Stimulated activated naive CD8-positive, alpha-beta T cell treated with anti-CD3 and anti-CD28 coated beads, Interleukin-15, Interleukin-2, amounts not matched to agents 100 ng/mL and 50 ng/mL, for 24 hours (primary cell): ENCODE data around the gene CHCHD6.

Source experiments
- H3K27ac Mint-ChIP-seq: one replicate; pipeline ENCODE4 v1.8.0; 2021; ENCODE audit warnings: mild to moderate bottlenecking, mixed read lengths
- H3K27me3 Mint-ChIP-seq: one replicate; pipeline ENCODE4 v1.8.0; 2021; ENCODE audit warnings: mixed read lengths
- H3K36me3 Mint-ChIP-seq: one replicate; pipeline ENCODE4 v1.8.0; 2021; ENCODE audit warnings: low read depth, mixed read lengths
- H3K4me1 Mint-ChIP-seq: one replicate; pipeline ENCODE4 v1.8.0; 2021; ENCODE audit warnings: low read depth, mixed read lengths
- H3K4me3 Mint-ChIP-seq: one replicate; pipeline ENCODE4 v1.8.0; 2021; ENCODE audit warnings: mild to moderate bottlenecking, mixed read lengths
- H3K9me3 Mint-ChIP-seq: one replicate; pipeline ENCODE4 v1.8.0; 2021; ENCODE audit warnings: mixed read lengths

CHCHD6 gene

GRCh38 chr3:126994661-126995245 lies 290.7 kb downstream of the CHCHD6 start:
- Mint-ChIP-seq H3K27ac (no peak overlapping the region), H3K27me3 (no peaks in the 10 kb centered on the region), H3K9me3 (no peaks in the 10 kb centered on the region), H3K36me3 (no peaks in the 10 kb centered on the region), H3K4me3 (no peak overlapping the region), H3K4me1 (no peaks in the 10 kb centered on the region)

DNA sequence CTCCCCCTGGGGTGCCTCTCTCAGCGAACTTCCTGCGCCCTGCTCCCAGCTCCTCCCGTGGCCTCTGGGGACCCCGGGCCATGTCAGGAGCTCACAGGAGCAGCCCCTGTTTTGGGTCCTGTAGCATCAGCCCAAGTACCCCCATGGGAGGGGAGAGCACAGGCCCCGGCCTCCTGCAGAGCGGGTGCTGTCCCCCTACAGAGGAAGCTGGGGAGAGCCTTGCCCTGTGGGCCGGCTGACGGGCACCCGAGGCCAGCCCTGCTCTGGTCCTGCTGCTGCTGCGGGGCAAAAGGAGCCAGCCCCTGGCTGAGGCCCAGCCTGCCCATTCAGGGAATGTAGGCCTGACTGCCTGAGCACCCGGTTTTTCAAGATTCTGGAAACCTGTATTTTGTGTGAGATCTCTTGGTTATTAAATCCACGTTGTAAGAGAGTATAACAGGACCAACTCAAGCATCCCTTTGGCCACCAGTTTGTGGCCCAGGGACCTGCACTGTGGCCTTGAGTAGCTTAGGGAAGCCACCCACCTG lies 291.3 kb downstream of the CHCHD6 start:
- Mint-ChIP-seq H3K27ac (no peak overlapping the region), H3K9me3 (no peaks in the 10 kb centered on the region), H3K36me3 (no peaks in the 10 kb centered on the region)

DNA sequence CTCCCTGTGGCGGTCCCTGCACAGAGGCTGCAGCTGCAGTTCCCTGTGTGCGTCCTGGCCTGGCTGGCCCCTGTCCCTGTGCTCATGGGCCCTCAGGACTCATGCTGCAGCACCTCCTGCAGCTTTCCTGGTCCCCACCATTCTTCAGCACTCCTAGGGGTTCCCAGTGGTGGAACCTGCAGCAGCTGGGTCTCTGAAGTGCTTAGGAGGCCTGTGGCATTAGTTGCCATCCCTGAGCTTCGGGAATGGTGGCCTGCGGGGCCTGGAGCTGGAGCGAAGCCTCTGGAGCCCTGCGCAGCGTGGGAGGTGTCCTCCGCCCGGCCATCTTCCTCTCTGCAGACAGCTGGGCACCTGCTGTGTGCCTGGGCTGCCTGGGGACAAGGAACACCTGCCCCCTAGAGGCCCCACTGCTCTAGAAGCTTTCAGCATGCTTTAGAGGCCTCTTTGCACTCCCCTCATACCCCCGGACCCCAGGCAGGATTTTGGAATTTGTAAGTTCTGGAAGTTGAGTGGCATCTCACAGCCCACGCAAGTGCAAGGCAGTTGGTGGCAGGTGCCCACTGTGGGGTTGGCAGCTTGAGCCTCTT lies 292.0 kb downstream of the CHCHD6 start:
- H3K4me1 Mint-ChIP-seq = no peaks in the 10 kb centered on the region
- H3K36me3 Mint-ChIP-seq = no peaks in the 10 kb centered on the region
- H3K9me3 Mint-ChIP-seq = no peaks in the 10 kb centered on the region
- H3K4me3 Mint-ChIP-seq = no peak overlapping the region
- H3K27me3 Mint-ChIP-seq = no peaks in the 10 kb centered on the region
- no peak overlapping the region for H3K27ac Mint-ChIP-seq

More for the DNA sequence above, 291.3 kb downstream of the CHCHD6 start:
- H3K4me1 Mint-ChIP-seq = no peaks in the 10 kb centered on the region
- H3K27me3 Mint-ChIP-seq = no peaks in the 10 kb centered on the region
- H3K4me3 Mint-ChIP-seq = no peak overlapping the region

- no peaks in the 10 kb centered on the region for H3K4me1 Mint-ChIP-seq
- H3K36me3 Mint-ChIP-seq = no peaks in the 10 kb centered on the region
- H3K9me3 Mint-ChIP-seq = no peaks in the 10 kb centered on the region
- H3K27ac Mint-ChIP-seq = no peak overlapping the region
- no peaks in the 10 kb centered on the region for H3K27me3 Mint-ChIP-seq
- no peak overlapping the region for H3K4me3 Mint-ChIP-seq
Measured at GRCh38 chr3:126996905-126997304, 292.9 kb downstream of the CHCHD6 start.

DNA sequence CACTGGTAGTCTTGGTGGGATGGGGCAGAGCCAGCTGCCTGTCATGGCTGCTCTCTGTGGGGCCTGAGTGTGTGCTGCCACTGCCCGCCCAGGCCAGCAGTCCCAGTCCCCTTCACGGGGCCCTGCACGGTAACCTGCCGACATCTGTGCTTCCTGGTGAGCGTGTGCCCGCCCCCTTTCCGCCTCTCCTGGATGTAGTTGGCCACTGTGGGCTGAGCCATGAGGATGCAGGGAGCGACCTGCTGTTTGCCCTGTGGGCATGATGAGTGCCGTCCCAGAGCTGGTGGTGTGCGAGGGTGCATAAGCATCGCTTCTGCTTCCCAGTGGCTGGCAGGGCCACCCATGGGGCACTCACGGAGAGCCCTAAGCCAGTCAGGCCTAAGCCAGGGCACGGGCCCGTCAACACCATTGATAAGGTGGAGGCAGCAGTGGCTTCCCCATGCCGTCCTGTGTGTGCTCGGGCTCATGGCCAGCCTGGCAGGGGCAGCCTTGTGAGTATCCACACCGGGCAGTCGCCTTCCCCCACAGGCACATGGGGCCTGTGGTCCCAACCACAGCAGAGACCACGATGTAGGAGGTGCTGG lies 293.5 kb downstream of the CHCHD6 start:
- Mint-ChIP-seq H3K27me3 (no peaks in the 10 kb centered on the region), H3K4me3 (no peak overlapping the region), H3K4me1 (no peaks in the 10 kb centered on the region), H3K36me3 (no peaks in the 10 kb centered on the region), H3K9me3 (no peaks in the 10 kb centered on the region), H3K27ac (no peak overlapping the region)

GRCh38 chr3:126998320-126998719 lies 294.3 kb downstream of the CHCHD6 start:
- H3K27ac Mint-ChIP-seq = no peak overlapping the region
- H3K27me3 Mint-ChIP-seq = no peaks in the 10 kb centered on the region
- H3K4me3 Mint-ChIP-seq = no peak overlapping the region
- no peaks in the 10 kb centered on the region for H3K4me1 Mint-ChIP-seq
- no peaks in the 10 kb centered on the region for H3K9me3 Mint-ChIP-seq
- H3K36me3 Mint-ChIP-seq = no peaks in the 10 kb centered on the region

- H3K9me3 Mint-ChIP-seq = no peaks in the 10 kb centered on the region
- H3K27ac Mint-ChIP-seq = no peak overlapping the region
- H3K4me3 Mint-ChIP-seq = no peak overlapping the region
- no peaks in the 10 kb centered on the region for H3K4me1 Mint-ChIP-seq
- no peaks in the 10 kb centered on the region for H3K36me3 Mint-ChIP-seq
- H3K27me3 Mint-ChIP-seq = no peaks in the 10 kb centered on the region
Measured at GRCh38 chr3:126998728-126999127, 294.7 kb downstream of the CHCHD6 start.

- H3K27me3 Mint-ChIP-seq = no peaks in the 10 kb centered on the region
- H3K27ac Mint-ChIP-seq = no peak overlapping the region
- H3K4me3 Mint-ChIP-seq = no peak overlapping the region
- H3K36me3 Mint-ChIP-seq = no peaks in the 10 kb centered on the region
- H3K4me1 Mint-ChIP-seq = no peaks in the 10 kb centered on the region
- no peaks in the 10 kb centered on the region for H3K9me3 Mint-ChIP-seq
Measured at GRCh38 chr3:126999383-126999782, 295.3 kb downstream of the CHCHD6 start.

GRCh38 chr3:127000119-127000518 lies 296.1 kb downstream of the CHCHD6 start:
- no peak overlapping the region for H3K27ac Mint-ChIP-seq
- no peak overlapping the region for H3K4me3 Mint-ChIP-seq
- no peaks in the 10 kb centered on the region for H3K9me3 Mint-ChIP-seq
- no peaks in the 10 kb centered on the region for H3K36me3 Mint-ChIP-seq
- no peaks in the 10 kb centered on the region for H3K4me1 Mint-ChIP-seq
- H3K27me3 Mint-ChIP-seq = no peaks in the 10 kb centered on the region

DNA sequence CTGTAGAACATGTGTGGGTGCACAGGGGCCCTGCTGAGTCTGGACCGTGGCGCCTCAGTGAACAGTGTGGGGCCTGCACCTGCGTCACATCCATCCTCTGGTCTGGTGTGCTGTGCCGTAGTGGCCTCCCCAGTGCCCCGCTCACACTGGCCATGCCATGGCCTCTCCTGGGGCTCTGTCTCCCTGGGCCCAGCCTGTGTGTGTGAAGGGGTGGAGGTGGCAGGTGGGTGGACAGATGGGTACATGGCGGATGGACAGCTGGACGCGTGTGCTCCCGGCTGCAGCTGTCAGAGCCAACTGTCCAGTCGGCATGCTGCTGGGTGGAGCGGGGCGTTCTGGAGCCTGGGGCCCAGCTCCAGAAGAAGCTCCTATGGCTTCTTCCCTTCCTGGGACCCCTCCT lies 296.7 kb downstream of the CHCHD6 start:
- no peaks in the 10 kb centered on the region for H3K4me1 Mint-ChIP-seq
- H3K9me3 Mint-ChIP-seq = no peaks in the 10 kb centered on the region
- no peaks in the 10 kb centered on the region for H3K36me3 Mint-ChIP-seq
- no peaks in the 10 kb centered on the region for H3K27me3 Mint-ChIP-seq
- H3K27ac Mint-ChIP-seq = no peak overlapping the region
- H3K4me3 Mint-ChIP-seq = no peak overlapping the region

GRCh38 chr3:127001486-127002194 lies 297.6 kb downstream of the CHCHD6 start:
- Mint-ChIP-seq H3K27ac (no peak overlapping the region), H3K4me1 (no peaks in the 10 kb centered on the region), H3K36me3 (no peaks in the 10 kb centered on the region), H3K4me3 (no peak overlapping the region), H3K9me3 (no peaks in the 10 kb centered on the region), H3K27me3 (no peaks in the 10 kb centered on the region)

DNA sequence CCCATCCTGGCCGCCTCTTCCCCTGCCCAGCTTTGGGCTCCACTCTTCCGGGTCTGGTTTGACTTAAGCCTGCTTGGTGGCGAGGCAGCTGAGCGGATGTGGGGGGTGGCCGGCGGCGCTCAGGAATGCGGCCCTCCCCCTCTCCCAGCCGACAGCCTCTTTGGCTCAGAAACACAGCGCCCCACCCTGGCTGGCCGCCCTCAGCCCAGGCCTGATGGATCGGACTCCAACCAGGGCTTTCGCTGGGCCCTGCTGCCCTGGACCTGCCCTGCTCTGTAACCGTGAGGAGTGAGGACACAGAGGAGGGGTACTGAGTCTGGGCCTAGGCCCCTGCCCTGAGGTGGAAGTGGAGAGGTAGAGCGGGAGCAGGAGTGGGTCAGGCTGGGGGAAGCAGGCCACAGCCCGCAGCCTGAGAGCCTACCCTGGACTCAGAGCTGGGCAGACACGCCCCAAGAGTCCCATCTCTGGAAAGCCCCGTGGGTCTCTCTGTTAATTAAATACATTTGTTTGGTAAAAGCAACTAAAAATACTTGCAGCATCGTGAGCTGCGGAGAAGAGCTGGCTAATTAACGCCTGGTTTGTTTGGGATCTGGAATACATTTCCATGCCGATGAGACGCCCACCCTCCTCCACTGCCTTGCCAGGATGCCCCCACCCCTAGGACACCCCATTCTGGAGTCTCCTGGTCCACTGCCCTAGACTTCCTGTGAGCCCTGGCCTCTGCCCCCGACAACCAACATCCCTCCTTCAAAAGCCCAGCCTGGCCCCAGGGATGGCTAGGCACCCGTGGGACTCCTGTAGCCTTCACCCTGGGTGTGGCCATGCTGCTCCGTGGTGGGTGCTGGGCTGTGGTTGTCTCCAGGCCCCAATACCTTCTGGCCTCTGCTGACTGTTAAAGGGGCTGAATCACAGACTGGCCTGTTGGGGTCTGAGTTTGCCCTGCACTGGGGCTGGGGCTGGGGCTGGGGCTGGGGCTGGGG lies 298.4 kb downstream of the CHCHD6 start:
- Mint-ChIP-seq H3K36me3 (no peaks in the 10 kb centered on the region), H3K9me3 (no peaks in the 10 kb centered on the region), H3K27me3 (no peaks in the 10 kb centered on the region), H3K4me1 (no peaks in the 10 kb centered on the region), H3K4me3 (no peak overlapping the region), H3K27ac (no peak overlapping the region)

DNA sequence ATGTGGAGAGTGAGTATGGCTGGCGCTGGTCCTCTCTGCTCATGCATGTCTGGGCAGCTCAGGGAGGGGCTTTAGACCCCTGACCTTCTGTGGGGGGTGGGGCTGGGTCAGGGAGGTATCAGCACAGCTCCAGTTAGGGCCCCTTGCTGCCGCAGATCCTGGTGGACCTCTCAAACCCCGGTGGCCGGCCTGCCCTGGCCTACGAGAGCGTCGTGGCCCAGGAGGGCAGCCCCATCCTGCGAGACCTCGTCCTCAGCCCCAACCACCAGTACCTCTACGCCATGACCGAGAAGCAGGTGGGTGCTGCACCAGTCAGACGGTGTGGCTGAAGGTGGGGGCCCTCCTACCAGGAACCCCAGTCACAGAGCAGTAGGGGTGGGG lies 299.1 kb downstream of the CHCHD6 start:
- Mint-ChIP-seq H3K9me3 (no peaks in the 10 kb centered on the region), H3K27me3 (no peaks in the 10 kb centered on the region), H3K36me3 (no peaks in the 10 kb centered on the region), H3K4me3 (no peak overlapping the region), H3K4me1 (no peaks in the 10 kb centered on the region), H3K27ac (no peak overlapping the region)

DNA sequence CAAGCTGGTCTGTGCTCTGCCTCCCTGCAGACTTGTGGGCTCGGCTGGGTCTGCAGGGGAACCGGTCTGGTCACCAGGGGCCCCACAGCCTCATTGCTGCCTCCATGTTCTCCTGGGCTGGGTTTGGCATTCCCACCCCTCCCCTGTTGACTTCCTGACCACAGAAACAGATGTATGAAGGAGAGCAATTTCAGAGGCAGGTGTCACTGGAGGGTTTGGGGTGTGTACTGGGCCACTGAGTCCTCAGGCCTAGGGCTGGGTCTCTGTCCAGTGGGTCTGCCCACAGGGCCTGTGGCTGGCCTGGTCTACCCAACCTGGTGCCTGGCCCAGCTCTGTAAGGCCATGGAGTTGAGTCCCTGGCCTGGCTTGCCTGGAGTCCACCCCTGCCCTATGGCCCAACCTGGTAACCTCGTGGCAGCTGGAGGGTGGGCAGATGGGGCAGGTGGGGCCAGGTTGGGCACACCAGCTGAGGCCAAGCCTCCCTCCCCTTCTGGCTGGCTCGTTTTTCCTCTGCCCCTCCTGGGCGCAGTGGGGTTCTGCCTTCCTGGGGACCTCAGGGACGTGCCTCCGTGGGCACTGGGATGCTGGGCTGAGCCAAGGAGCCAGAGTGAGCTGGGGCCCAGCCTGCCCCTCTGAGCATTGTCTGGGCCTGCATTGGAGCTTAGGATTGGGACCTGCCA lies 299.7 kb downstream of the CHCHD6 start:
- Mint-ChIP-seq H3K4me3 (no peak overlapping the region), H3K27me3 (no peaks in the 10 kb centered on the region), H3K4me1 (no peaks in the 10 kb centered on the region), H3K9me3 (no peaks in the 10 kb centered on the region), H3K27ac (no peak overlapping the region), H3K36me3 (no peaks in the 10 kb centered on the region)
